Measurements from ENCODE around the gene ATP6V0B. TPM values are rescaled to one million over a fixed set of nuclear protein-coding genes. Genes with fewer than 3 reads are reported as not detected.

ATP6V0B gene
- total RNA-seq, 4 donors from 2014 or later = 135 to 180 (median 169) TPM

- 0 to 3% methylated on average over 26 to 64 of the region's 66 CpGs for whole genome bisulfite sequencing, 2 donors
- TF ChIP-seq POLR2A (IDR thresholded peaks at IDR 0.05) (no peak), CTCF (IDR thresholded peaks at IDR 0.05) (no peak)
- DNase-seq (ENCODE audit: low spot score in 2 of 2) = peak; percentile 76 to 97
- H3K4me3 ChIP-seq (ENCODE audit: low read depth, poor library complexity, severe bottlenecking) = peak within 1 kb of the TSS; percentile 26
- intact Hi-C loops (cut with DNase I; ENCODE audit: low total_unique reads) = no loop called here
These were observed 16.9 kb downstream of the ATP6V0B start, which contains the start of gene CCDC24 for GRCh38 chr1:43991476-43992231. CCDC24 (plus strand) TSS chr1:43991599; CDS start chr1:43991879, 280 bp downstream.

- 44 to 46% methylated on average over 11 of the region's 11 CpGs for WGBS, 2 donors
- no peak for DNase-seq (ENCODE audit: low spot score in 2 of 2)
- no peak overlapping the region for H3K4me3 ChIP-seq (ENCODE audit: low read depth, poor library complexity, severe bottlenecking)
- no peak for TF ChIP-seq POLR2A (IDR thresholded peaks at IDR 0.05)
- TF ChIP-seq CTCF (IDR thresholded peaks at IDR 0.05) = no peak
- intact Hi-C loops (cut with DNase I; ENCODE audit: low total_unique reads) = no loop called here
These were observed 17.7 kb downstream of the ATP6V0B start for GRCh38 chr1:43992232-43992995.

- no peak for DNase-seq (ENCODE audit: low spot score in 2 of 2)
- no peak overlapping the region for H3K4me3 ChIP-seq (ENCODE audit: low read depth, poor library complexity, severe bottlenecking)
- TF ChIP-seq CTCF (IDR thresholded peaks at IDR 0.05) = no peak
- no peak for TF ChIP-seq POLR2A (IDR thresholded peaks at IDR 0.05)
- 88 to 93% methylated on average over 9 of the region's 9 CpGs for WGBS, 2 donors
- intact Hi-C loops (cut with DNase I; ENCODE audit: low total_unique reads) = no loop called here
These were observed 18.6 kb downstream of the ATP6V0B start for GRCh38 chr1:43993206-43993914.

- TF ChIP-seq POLR2A (IDR thresholded peaks at IDR 0.05) (no peak), CTCF (IDR thresholded peaks at IDR 0.05) (no peak)
- no peak overlapping the region for H3K4me3 ChIP-seq (ENCODE audit: low read depth, poor library complexity, severe bottlenecking)
- 66 to 70% methylated on average over 7 of the region's 7 CpGs for WGBS, 2 donors
- intact Hi-C loops (cut with DNase I; ENCODE audit: low total_unique reads) = no loop called here
- DNase-seq (ENCODE audit: low spot score in 2 of 2) = no peak
These were observed 19.3 kb downstream of the ATP6V0B start for GRCh38 chr1:43994071-43994470.

GRCh38 chr1:43994794-43995790, 20.3 kb downstream of the ATP6V0B start:
- intact Hi-C loops (cut with DNase I; ENCODE audit: low total_unique reads) = no loop called here
- TF ChIP-seq POLR2A (IDR thresholded peaks at IDR 0.05) = no peak
- TF ChIP-seq CTCF (IDR thresholded peaks at IDR 0.05) = no peak
- no peak overlapping the region for H3K4me3 ChIP-seq (ENCODE audit: low read depth, poor library complexity, severe bottlenecking)
- 72 to 78% methylated on average over 15 of the region's 15 CpGs for WGBS, 2 donors
- DNase-seq (ENCODE audit: low spot score in 2 of 2) = no peak

All from lower leg skin (tissue), 4 donors.